HCT116 (cell line): ENCODE data around the gene MSANTD4.

Experiments
- CBX3 ChIP-seq: IDR thresholded peaks from 2 replicates; pipeline ENCODE4 v1.6.1; 2012; ENCODE audit warnings: low read depth
- CEBPB ChIP-seq: IDR thresholded peaks from 2 replicates; pipeline ENCODE4 v1.6.1; 2012; ENCODE audit warnings: low read depth
- EZH2 ChIP-seq: fragments of 200-600 bp; sonication (generic); IDR thresholded peaks from 2 replicates; pipeline ENCODE4 v1.6.1; 2017; ENCODE audit warnings: antibody characterized with exemption, mixed run types
- EZH2phosphoT487 ChIP-seq: fragments of 200-600 bp; IDR thresholded peaks from 2 replicates; pipeline ENCODE4 v1.6.1; 2018; ENCODE audit warnings: antibody characterized with exemption, borderline replicate concordance
- FOSL1 ChIP-seq: IDR thresholded peaks from 2 replicates; pipeline ENCODE4 v1.6.1; 2012; ENCODE audit warnings: low read depth
- JUND ChIP-seq: IDR thresholded peaks from 2 replicates; pipeline ENCODE4 v1.6.1; 2012
- POLR2A ChIP-seq: IDR thresholded peaks from 2 replicates; pipeline ENCODE4 v1.7.0; 2011; ENCODE audit warnings: borderline replicate concordance; ENCODE audit not compliant: insufficient read depth, insufficient read length; ENCODE audit errors: extremely low read depth
- POLR2AphosphoS5 ChIP-seq: IDR thresholded peaks from 2 replicates; pipeline ENCODE4 v1.6.1; 2011; ENCODE audit warnings: mild to moderate bottlenecking, low read depth, low read length, moderate library complexity
- RAD21 ChIP-seq: IDR thresholded peaks from 2 replicates; pipeline ENCODE4 v1.6.1; 2012; ENCODE audit warnings: low read depth, mild to moderate bottlenecking
- SIN3A ChIP-seq: IDR thresholded peaks from 2 replicates; pipeline ENCODE4 v1.6.1; 2012; ENCODE audit warnings: low read depth
- SRF ChIP-seq: IDR thresholded peaks from 2 replicates; pipeline ENCODE4 v1.6.1; 2012; ENCODE audit warnings: low read depth
- TCF7L2 ChIP-seq: IDR thresholded peaks from 2 replicates; pipeline ENCODE4 v1.7.0; 2011; ENCODE audit warnings: borderline replicate concordance, inconsistent platforms; ENCODE audit not compliant: insufficient read depth, insufficient read length; ENCODE audit errors: extremely low read depth
- TF ChIP-seq, protein P1 (sequence below), 3 experiments: fragments of 200-600 bp in 1 of 3; sonication (generic) in 1 of 3; IDR thresholded peaks in 2 of 3; conservative IDR thresholded peaks in 1 of 3; 2 replicates each; pipeline ENCODE4 v1.5.1; 2012 to 2017; ENCODE audit warnings: low read depth in 2 of 3, low read length in 2 of 3, antibody characterized with exemption in 1 of 3, borderline replicate concordance in 1 of 3, control low read depth in 1 of 3, mild to moderate bottlenecking in 1 of 3, mixed read lengths in 1 of 3, mixed run types in 1 of 3, moderate library complexity in 1 of 3; ENCODE audit not compliant: insufficient read depth in 1 of 3
- TF ChIP-seq, protein P2 (sequence below): IDR thresholded peaks from 2 replicates; pipeline ENCODE4 v1.6.1; 2012; ENCODE audit warnings: low read depth

DNA sequence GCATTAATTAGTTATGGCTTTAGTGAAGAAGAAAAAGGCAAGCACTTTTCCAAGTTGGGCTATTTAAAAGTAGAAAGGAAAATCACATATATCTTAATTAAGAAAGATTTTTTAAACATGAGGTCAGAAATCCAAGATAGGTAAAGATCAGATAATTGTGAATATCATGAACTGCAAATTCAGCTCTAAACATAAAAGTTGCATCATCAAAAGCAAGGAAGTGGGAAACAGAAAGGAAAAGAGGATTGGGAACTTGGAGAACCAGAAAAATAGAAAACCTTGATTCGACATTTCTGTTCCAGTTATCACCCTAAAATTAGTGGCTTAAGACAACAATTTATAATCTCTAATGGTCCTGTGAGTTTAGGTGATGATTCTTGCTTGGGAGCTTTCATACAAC lies 37.6 kb upstream of the MSANTD4 start:
- TF ChIP-seq, protein P1, sequence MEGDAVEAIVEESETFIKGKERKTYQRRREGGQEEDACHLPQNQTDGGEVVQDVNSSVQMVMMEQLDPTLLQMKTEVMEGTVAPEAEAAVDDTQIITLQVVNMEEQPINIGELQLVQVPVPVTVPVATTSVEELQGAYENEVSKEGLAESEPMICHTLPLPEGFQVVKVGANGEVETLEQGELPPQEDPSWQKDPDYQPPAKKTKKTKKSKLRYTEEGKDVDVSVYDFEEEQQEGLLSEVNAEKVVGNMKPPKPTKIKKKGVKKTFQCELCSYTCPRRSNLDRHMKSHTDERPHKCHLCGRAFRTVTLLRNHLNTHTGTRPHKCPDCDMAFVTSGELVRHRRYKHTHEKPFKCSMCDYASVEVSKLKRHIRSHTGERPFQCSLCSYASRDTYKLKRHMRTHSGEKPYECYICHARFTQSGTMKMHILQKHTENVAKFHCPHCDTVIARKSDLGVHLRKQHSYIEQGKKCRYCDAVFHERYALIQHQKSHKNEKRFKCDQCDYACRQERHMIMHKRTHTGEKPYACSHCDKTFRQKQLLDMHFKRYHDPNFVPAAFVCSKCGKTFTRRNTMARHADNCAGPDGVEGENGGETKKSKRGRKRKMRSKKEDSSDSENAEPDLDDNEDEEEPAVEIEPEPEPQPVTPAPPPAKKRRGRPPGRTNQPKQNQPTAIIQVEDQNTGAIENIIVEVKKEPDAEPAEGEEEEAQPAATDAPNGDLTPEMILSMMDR (IDR thresholded peaks at IDR 0.05 in 2 of 3, conservative IDR thresholded peaks at IDR 0.05 in 1 of 3; ENCODE audit: borderline replicate concordance in 1 of 3, insufficient read depth in 1 of 3, low read depth in 2 of 3, low read length in 2 of 3), result no peak
- no peak for TF ChIP-seq RAD21
- no peak for TF ChIP-seq JUND
- no peak for TF ChIP-seq CBX3
- no peak for TF ChIP-seq EZH2
- TF ChIP-seq POLR2A, result no peak
- TF ChIP-seq SIN3A, result no peak
- TF ChIP-seq, protein P2, sequence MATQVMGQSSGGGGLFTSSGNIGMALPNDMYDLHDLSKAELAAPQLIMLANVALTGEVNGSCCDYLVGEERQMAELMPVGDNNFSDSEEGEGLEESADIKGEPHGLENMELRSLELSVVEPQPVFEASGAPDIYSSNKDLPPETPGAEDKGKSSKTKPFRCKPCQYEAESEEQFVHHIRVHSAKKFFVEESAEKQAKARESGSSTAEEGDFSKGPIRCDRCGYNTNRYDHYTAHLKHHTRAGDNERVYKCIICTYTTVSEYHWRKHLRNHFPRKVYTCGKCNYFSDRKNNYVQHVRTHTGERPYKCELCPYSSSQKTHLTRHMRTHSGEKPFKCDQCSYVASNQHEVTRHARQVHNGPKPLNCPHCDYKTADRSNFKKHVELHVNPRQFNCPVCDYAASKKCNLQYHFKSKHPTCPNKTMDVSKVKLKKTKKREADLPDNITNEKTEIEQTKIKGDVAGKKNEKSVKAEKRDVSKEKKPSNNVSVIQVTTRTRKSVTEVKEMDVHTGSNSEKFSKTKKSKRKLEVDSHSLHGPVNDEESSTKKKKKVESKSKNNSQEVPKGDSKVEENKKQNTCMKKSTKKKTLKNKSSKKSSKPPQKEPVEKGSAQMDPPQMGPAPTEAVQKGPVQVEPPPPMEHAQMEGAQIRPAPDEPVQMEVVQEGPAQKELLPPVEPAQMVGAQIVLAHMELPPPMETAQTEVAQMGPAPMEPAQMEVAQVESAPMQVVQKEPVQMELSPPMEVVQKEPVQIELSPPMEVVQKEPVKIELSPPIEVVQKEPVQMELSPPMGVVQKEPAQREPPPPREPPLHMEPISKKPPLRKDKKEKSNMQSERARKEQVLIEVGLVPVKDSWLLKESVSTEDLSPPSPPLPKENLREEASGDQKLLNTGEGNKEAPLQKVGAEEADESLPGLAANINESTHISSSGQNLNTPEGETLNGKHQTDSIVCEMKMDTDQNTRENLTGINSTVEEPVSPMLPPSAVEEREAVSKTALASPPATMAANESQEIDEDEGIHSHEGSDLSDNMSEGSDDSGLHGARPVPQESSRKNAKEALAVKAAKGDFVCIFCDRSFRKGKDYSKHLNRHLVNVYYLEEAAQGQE, result no peak
- TF ChIP-seq FOSL1, result no peak
- TF ChIP-seq TCF7L2, result no peak
- no peak for TF ChIP-seq EZH2phosphoT487
- no peak for TF ChIP-seq POLR2AphosphoS5
- no peak for TF ChIP-seq CEBPB
- no peak for TF ChIP-seq SRF
